Stimulated activated CD4-positive, alpha-beta T cell treated with anti-CD3 and anti-CD28 coated beads, TNF-alpha, amount 100 ng/mL, for 48 hours (primary cell): ENCODE measurements around the gene KLHDC7B.
A peak's percentile ranks its signal among the peaks of the same experiment; 100 is the strongest.

Experiments used
- DNase-seq, 3 donors: peaks; one replicate each; pipeline ENCODE4 v3.0.0-alpha.2; 2020; ENCODE audit warnings: low read depth in 3 of 3

KLHDC7B gene

GRCh38 chr22:50545522-50546325 lies at the start of gene KLHDC7B:
Gene KLHDC7B, plus strand, starts transcription at chr22:50545899. Its CDS starts 345 bp downstream, at chr22:50546244.
- DNase-seq: no peak

- DNase-seq: no peak
Observed at GRCh38 chr22:50497093-50497492, 48.6 kb upstream of the KLHDC7B start.

GRCh38 chr22:50498322-50498890 lies 47.3 kb upstream of the KLHDC7B start:
- DNase-seq: peak; percentile 47 to 62 (median 53)

GRCh38 chr22:50500452-50500851 lies 45.2 kb upstream of the KLHDC7B start:
- DNase-seq: no peak

GRCh38 chr22:50502096-50502495 lies 43.6 kb upstream of the KLHDC7B start:
- no peak for DNase-seq

GRCh38 chr22:50502628-50503474 lies 42.8 kb upstream of the KLHDC7B start:
- DNase-seq: no peak

GRCh38 chr22:50503475-50504145 lies 42.1 kb upstream of the KLHDC7B start:
- no peak for DNase-seq

- DNase-seq: no peak
Observed at GRCh38 chr22:50504369-50505211, 41.1 kb upstream of the KLHDC7B start.

GRCh38 chr22:50505276-50505775 lies 40.4 kb upstream of the KLHDC7B start:
- DNase-seq: no peak

GRCh38 chr22:50505776-50506610 lies 39.7 kb upstream of the KLHDC7B start:
- no peak for DNase-seq

GRCh38 chr22:50506611-50507420 lies 38.9 kb upstream of the KLHDC7B start:
- no peak for DNase-seq

- peak; percentile 82 to 96 (median 90) for DNase-seq
Observed at GRCh38 chr22:50507421-50507990, 38.2 kb upstream of the KLHDC7B start, which contains the start of gene LMF2. Gene LMF2, minus strand, starts transcription at chr22:50507702. Its CDS starts 27 bp downstream, at chr22:50507675.

- DNase-seq: peak; percentile 96 to 98 (median 97)
Observed at GRCh38 chr22:50507991-50508884, 37.5 kb upstream of the KLHDC7B start, which contains the start of gene NCAPH2. Gene NCAPH2, plus strand, starts transcription at chr22:50508224. Its CDS starts 114 bp downstream, at chr22:50508338.

- no peak for DNase-seq
Observed at GRCh38 chr22:50508897-50509296, 36.8 kb upstream of the KLHDC7B start.

- no peak for DNase-seq
Observed at GRCh38 chr22:50513175-50513574, 32.5 kb upstream of the KLHDC7B start.

GRCh38 chr22:50516068-50516467 lies 29.6 kb upstream of the KLHDC7B start:
- DNase-seq: no peak

GRCh38 chr22:50516891-50517290 lies 28.8 kb upstream of the KLHDC7B start:
- DNase-seq: no peak
